Testis (tissue), 2 donors: ENCODE results near the gene DKK3.

ENCODE experiments used
- CTCF ChIP-seq, 3 experiments: fragments of 450-650 bp in 2 of 3; fragments of 200-600 bp in 1 of 3; sonication (generic) in 1 of 3; IDR thresholded peaks; one replicate each; pipeline ENCODE4 v1.5.1; 2016 to 2019; ENCODE audit warnings: antibody characterized with exemption in 3 of 3, mild to moderate bottlenecking in 2 of 3, moderate library complexity in 1 of 3
- POLR2A ChIP-seq: fragments of 450-650 bp; IDR thresholded peaks from one replicate; pipeline ENCODE4 v1.6.1; 2017; ENCODE audit warnings: antibody characterized with exemption, mild to moderate bottlenecking, moderate library complexity

- TF ChIP-seq CTCF (IDR thresholded peaks at IDR 0.05) (no peak), POLR2A (no peak)
Measured at GRCh38 chr11:11983427-11983826, 25.0 kb downstream of the DKK3 start.
